ENCODE measurements around the gene GPR150. TPM values are rescaled to one million over a fixed set of nuclear protein-coding genes. Genes with fewer than 3 reads are reported as not detected.

GPR150 gene
- total RNA-seq, 4 donors from 2014 or later, result 0.29 to 0.59 (median 0.29) TPM; not detected in 1

DNA sequence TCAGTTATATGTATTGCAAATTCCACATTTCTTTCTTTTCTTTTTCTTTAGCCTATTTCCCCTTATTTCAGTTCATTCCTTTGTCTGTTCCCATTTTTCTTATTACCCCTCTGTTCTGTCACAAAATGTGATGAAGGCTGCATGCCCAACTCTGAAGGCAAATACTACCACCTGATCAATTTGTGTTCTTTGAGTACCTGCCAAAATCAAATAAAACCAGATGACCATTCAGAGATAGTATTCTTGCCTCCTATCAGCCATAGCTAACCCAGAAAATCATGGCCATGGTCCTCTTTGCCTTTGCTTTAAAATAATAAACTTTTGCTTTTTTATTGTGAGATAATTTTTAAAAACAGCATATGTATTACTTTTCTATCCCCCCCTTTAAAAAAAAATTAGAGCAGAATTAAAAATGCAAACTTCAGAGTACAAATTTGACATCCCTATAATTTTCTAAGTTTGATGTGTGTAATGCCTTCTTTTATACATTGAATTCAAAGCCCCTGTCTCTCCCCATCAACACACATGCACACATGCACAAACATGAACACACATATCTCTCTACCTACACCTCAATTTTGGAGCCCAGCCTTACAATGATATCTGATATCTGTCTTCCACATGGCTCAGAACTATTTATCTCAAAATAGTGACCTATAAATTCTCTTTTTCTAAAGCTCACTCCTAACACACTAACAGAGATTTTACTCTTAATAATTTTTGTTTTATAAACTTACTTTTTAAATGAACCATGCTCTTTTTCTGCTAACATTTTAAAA is 30.1 kb downstream of the GPR150 start:
- Histone ChIP-seq H3K4me1 (peaks cover 12 to 35% of the 10 kb centered on the region in 2 donors), H3K27ac (peak overlapping the region in 1 of 4 donors; percentile 6), H3K36me3 (no peaks in the 10 kb centered on the region), H3K27me3 (no peaks in the 10 kb centered on the region), H3K4me3 (no peak overlapping the region), H3K9me3 (no peaks in the 10 kb centered on the region)
- ATAC-seq (no peak), DNase-seq (no peak)
- intact Hi-C loops (cut with DNase I; ENCODE audit: low total_unique reads), result loop anchor here (5.0 to 10.0 kb wide), 3 partner anchors 955 to 1052 kb away; partner anchors contain the start of gene CAST
- TF ChIP-seq, protein P1, sequence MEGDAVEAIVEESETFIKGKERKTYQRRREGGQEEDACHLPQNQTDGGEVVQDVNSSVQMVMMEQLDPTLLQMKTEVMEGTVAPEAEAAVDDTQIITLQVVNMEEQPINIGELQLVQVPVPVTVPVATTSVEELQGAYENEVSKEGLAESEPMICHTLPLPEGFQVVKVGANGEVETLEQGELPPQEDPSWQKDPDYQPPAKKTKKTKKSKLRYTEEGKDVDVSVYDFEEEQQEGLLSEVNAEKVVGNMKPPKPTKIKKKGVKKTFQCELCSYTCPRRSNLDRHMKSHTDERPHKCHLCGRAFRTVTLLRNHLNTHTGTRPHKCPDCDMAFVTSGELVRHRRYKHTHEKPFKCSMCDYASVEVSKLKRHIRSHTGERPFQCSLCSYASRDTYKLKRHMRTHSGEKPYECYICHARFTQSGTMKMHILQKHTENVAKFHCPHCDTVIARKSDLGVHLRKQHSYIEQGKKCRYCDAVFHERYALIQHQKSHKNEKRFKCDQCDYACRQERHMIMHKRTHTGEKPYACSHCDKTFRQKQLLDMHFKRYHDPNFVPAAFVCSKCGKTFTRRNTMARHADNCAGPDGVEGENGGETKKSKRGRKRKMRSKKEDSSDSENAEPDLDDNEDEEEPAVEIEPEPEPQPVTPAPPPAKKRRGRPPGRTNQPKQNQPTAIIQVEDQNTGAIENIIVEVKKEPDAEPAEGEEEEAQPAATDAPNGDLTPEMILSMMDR (IDR thresholded peaks at IDR 0.05 in 4 of 5, conservative IDR thresholded peaks at IDR 0.05 in 1 of 5), result no peak
- no peak for TF ChIP-seq POLR2A (IDR thresholded peaks at IDR 0.05)
- in situ Hi-C loops (cut with MboI; ENCODE audit: low sequenced_read_pairs in 4 of 4), result loop anchor here (25.0 kb wide), 2 partner anchors 312 to 687 kb away; partner anchors contain the start of gene ELL2 (in 2 of the 4)

DNA sequence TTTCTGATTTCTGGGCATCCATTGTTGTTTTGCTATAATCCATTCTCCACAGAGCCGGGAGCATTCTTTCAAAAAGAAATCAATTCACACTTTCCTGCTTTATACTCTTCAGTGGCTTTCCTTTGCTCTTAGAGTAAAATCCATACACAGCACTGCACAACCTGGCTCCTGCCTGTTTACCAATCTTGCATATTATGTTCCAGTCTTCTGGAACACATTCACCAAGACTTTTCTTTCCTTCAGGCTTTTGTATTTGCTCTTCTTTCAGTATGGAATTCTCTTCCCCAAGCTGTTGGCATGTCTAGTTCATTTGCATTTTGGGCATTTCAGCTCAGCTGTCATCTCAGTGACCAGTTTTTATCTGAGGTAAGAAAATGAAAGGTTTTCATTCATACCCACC is 33.0 kb downstream of the GPR150 start:
- H3K27me3 ChIP-seq, result no peaks in the 10 kb centered on the region
- H3K36me3 ChIP-seq, result no peaks in the 10 kb centered on the region
- TF ChIP-seq, protein P1 (IDR thresholded peaks at IDR 0.05 in 4 of 5, conservative IDR thresholded peaks at IDR 0.05 in 1 of 5), result no peak
- TF ChIP-seq POLR2A (IDR thresholded peaks at IDR 0.05), result no peak
- ATAC-seq (no peak), DNase-seq (no peak)
- no peak overlapping the region for H3K4me3 ChIP-seq
- in situ Hi-C loops (cut with MboI; ENCODE audit: low sequenced_read_pairs in 4 of 4), result loop anchor here in 2 of 4 donors (25.0 kb wide), 1 partner anchor 684 kb away; no protein-coding TSS in a partner anchor
- no peaks in the 10 kb centered on the region for H3K9me3 ChIP-seq
- H3K4me1 ChIP-seq, result peaks cover 2 to 17% of the 10 kb centered on the region in 2 donors
- intact Hi-C loops (cut with DNase I; ENCODE audit: low total_unique reads), result no loop called here
- no peak overlapping the region for H3K27ac ChIP-seq

DNA sequence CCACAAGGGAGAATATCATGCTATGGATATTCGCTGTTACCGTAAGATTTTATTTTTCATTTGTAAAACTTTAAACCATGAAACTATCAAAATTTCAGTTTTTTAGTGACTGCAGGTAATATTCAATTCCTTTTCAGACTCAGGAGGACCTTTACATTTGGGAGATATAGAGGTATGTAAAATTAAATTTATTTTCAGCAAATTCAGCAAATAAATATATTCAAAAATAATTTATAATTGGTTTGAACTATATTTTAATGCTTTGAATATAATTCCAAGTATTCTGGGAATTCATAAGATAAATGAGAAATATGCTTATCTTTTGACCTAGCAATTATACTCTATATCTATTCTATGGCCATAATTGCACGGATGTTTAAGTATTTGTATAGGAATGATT is 34.3 kb downstream of the GPR150 start:
- peaks cover 0 to 12% of the 10 kb centered on the region in 2 donors for H3K4me1 ChIP-seq
- H3K27me3 ChIP-seq, result no peaks in the 10 kb centered on the region
- TF ChIP-seq, protein P1 (IDR thresholded peaks at IDR 0.05 in 4 of 5, conservative IDR thresholded peaks at IDR 0.05 in 1 of 5), result no peak
- TF ChIP-seq POLR2A (IDR thresholded peaks at IDR 0.05), result no peak
- H3K9me3 ChIP-seq, result no peaks in the 10 kb centered on the region
- DNase-seq (no peak), ATAC-seq (no peak)
- in situ Hi-C loops (cut with MboI; ENCODE audit: low sequenced_read_pairs in 4 of 4), result loop anchor here in 2 of 4 donors (25.0 kb wide), 1 partner anchor 683 kb away; no protein-coding TSS in a partner anchor
- H3K27ac ChIP-seq, result no peak overlapping the region
- intact Hi-C loops (cut with DNase I; ENCODE audit: low total_unique reads), result no loop called here
- H3K36me3 ChIP-seq, result no peaks in the 10 kb centered on the region
- H3K4me3 ChIP-seq, result no peak overlapping the region

DNA sequence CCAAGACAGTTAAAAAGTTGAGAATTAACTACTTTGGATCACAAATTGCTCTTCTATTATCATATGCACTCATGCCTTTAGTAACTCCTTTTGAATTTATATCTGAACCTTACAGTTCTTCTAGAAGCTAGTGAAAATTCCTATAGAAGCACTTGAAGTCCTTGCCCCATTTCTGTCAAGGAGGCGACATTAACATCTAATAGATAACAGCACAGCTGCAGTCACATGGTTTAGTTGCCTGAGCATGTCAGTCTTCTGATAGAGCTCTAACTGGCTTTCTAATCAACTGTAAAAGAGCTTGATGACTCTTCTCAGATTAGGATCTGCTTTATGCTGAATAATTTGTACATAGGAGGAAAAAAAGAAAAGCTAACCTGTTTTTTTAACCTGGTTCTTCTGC is 35.7 kb downstream of the GPR150 start:
- H3K4me3 ChIP-seq, result no peak overlapping the region
- H3K27ac ChIP-seq, result no peak overlapping the region
- H3K36me3 ChIP-seq, result no peaks in the 10 kb centered on the region
- in situ Hi-C loops (cut with MboI; ENCODE audit: low sequenced_read_pairs in 4 of 4) (loop anchor here in 3 of 4 donors (5.0 to 25.0 kb wide), 2 partner anchors 192 to 682 kb away; no protein-coding TSS in a partner anchor), intact Hi-C loops (cut with DNase I; ENCODE audit: low total_unique reads) (no loop called here)
- no peak for TF ChIP-seq POLR2A (IDR thresholded peaks at IDR 0.05)
- TF ChIP-seq, protein P1 (IDR thresholded peaks at IDR 0.05 in 4 of 5, conservative IDR thresholded peaks at IDR 0.05 in 1 of 5), result no peak
- H3K27me3 ChIP-seq, result no peaks in the 10 kb centered on the region
- DNase-seq, result no peak
- no peak for ATAC-seq
- H3K9me3 ChIP-seq, result no peaks in the 10 kb centered on the region
- peaks cover 0 to 1% of the 10 kb centered on the region in 2 donors for H3K4me1 ChIP-seq

Measured in gastrocnemius medialis (tissue), 4 donors.